CD4-positive, alpha-beta T cell treated with Interleukin-4 for 1 hour (primary cell): ENCODE data around the gene THOC5.
"Not testable (repeated sequence)": the region's sequence is repeated elsewhere in the genome, so short reads cannot be mapped to it uniquely, and the experiment has no call there.

Source experiments
- DNase-seq, 2 donors: peaks; one replicate each; pipeline ENCODE4 v3.0.0-alpha.2; 2020 to 2022

The THOC5 gene

GRCh38 chr22:29553351-29554224, at the start of gene THOC5:
Gene THOC5 (minus strand): TSS chr22:29553757. CDS start chr22:29549147, 4,610 bp downstream.
- DNase-seq: peak; percentile 89 to 90

- no peak for DNase-seq
These were observed 45.1 kb upstream of the THOC5 start for GRCh38 chr22:29598684-29599020.

- not testable (repeated sequence) for DNase-seq
These were observed 44.5 kb upstream of the THOC5 start for GRCh38 chr22:29597871-29598683.

GRCh38 chr22:29596408-29596807, 42.9 kb upstream of the THOC5 start:
- DNase-seq: no peak

- DNase-seq: not testable (repeated sequence)
These were observed 40.9 kb upstream of the THOC5 start for GRCh38 chr22:29594447-29594846.

- no peak for DNase-seq
These were observed 40.4 kb upstream of the THOC5 start for GRCh38 chr22:29593923-29594322.

GRCh38 chr22:29587938-29588699, 34.6 kb upstream of the THOC5 start:
- no peak for DNase-seq

GRCh38 chr22:29586193-29586705, 32.7 kb upstream of the THOC5 start:
- DNase-seq: not testable (repeated sequence)

- no peak for DNase-seq
These were observed 31.4 kb upstream of the THOC5 start for GRCh38 chr22:29584975-29585374.

GRCh38 chr22:29581799-29582198, 28.2 kb upstream of the THOC5 start:
- no peak for DNase-seq

- DNase-seq: no peak
These were observed 26.7 kb upstream of the THOC5 start for GRCh38 chr22:29580200-29580810.

GRCh38 chr22:29578462-29579200, 25.1 kb upstream of the THOC5 start:
- DNase-seq: no peak

- no peak for DNase-seq
These were observed 21.3 kb upstream of the THOC5 start for GRCh38 chr22:29574762-29575450.

GRCh38 chr22:29570912-29571549, 17.5 kb upstream of the THOC5 start:
- DNase-seq: no peak

- no peak for DNase-seq
These were observed 16.9 kb upstream of the THOC5 start for GRCh38 chr22:29570456-29570855.

- no peak for DNase-seq
These were observed 15.6 kb upstream of the THOC5 start for GRCh38 chr22:29569011-29569678.

GRCh38 chr22:29567338-29567737, 13.8 kb upstream of the THOC5 start:
- DNase-seq: no peak

GRCh38 chr22:29566513-29566912, 13.0 kb upstream of the THOC5 start:
- not testable (repeated sequence) for DNase-seq

- DNase-seq: no peak
These were observed 10.3 kb upstream of the THOC5 start for GRCh38 chr22:29563652-29564460.
